Measurements from ENCODE around the gene LPP. TPM values are rescaled to one million over a fixed set of nuclear protein-coding genes. Genes with fewer than 3 reads are reported as not detected.
A peak's percentile ranks its signal among the peaks of the same experiment; 100 is the strongest.

Gene LPP
- total RNA-seq, 1 experiment from 2014 or later = 20.4 TPM

DNA sequence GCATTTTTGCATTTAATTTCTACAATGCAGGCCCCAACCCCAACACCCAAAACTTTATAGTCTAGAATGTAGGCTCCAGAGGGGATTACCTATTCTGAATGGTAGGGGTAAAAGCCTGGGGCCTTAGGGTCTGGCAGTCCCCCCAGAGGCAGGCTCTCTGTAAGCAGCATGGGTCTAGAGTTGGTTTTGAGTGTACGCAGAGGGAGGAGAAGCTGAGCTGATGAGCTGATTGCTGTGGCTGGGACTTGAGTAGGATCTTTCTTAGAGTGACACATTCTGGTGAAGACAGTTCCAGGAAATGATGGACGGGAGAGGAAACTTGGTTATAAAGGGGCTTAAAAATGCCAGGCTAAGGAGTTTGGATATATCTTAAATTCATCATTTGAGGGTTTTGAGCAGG lies 2.1 kb downstream of the LPP start:
- no peak for ATAC-seq
- BruUV-seq (replicated peaks) = no TSS peak
- Histone ChIP-seq H3K4me2 (ENCODE audit: low read length) (peak overlapping the region; percentile 25), H3F3A (ENCODE audit: low read length, unreplicated experiment) (no peaks in the 10 kb centered on the region), H3K79me2 (ENCODE audit: low read length) (peaks cover 76% of the 10 kb centered on the region), H4K20me1 (ENCODE audit: low read length) (peaks cover 17% of the 10 kb centered on the region; the same call in 1 of the 2 replicates), H3K27me3 (ENCODE audit: low read length) (no peaks in the 10 kb centered on the region), H3K4me1 (ENCODE audit: insufficient read depth, low read length) (peaks cover 29% of the 10 kb centered on the region), H2AFZ (ENCODE audit: low read length) (no peak overlapping the region), H3K4me3 (ENCODE audit: low read length) (no peak overlapping the region), H3K9me2 (replicated peaks; ENCODE audit: low read length) (no peaks in the 10 kb centered on the region), H3K27ac (ENCODE audit: low read length) (no peak overlapping the region), H3K9me3 (ENCODE audit: low read length) (no peaks in the 10 kb centered on the region), H3K36me3 (ENCODE audit: low read depth, low read length) (no peaks in the 10 kb centered on the region), H3K9ac (ENCODE audit: low read length) (no peak overlapping the region)
- ChIA-PET POLR2A (ENCODE audit: unreplicated experiment) (no interaction called here), CTCF (no interaction called here)
- DNase-seq = no peak
- intact Hi-C loops (cut with micrococcal nuclease) = no loop called here
- TF ChIP-seq EZH2 (IDR thresholded peaks at IDR 0.05; ENCODE audit: low read length, unreplicated experiment) = no peak
- TF ChIP-seq CTCF (conservative IDR thresholded peaks at IDR 0.05; ENCODE audit: low read depth, low read length) = no peak
- no peak for TF ChIP-seq EZH2phosphoT487 (IDR thresholded peaks at IDR 0.05; ENCODE audit: borderline replicate concordance, low read length)

DNA sequence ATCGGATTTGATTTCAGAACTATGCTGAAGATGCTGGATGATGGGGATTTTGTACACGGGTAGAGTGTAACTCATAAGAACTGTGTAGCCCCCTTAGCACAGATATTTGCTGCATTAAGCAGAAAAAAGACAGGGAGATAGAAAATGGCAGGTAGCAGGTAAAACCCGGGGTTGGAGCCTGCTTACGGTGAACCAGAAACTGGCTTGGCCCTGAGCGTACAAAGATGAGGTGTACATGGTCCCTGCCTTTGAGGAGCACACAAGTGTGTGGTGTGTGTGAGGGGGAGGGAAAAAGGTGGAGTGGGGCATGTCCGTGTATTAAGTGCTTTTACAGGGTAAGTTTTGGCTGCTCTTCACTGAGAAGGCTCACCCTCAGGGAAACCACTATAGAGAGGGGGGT lies 3.5 kb downstream of the LPP start:
- Histone ChIP-seq H4K20me1 (ENCODE audit: low read length) (peaks cover 17% of the 10 kb centered on the region; the same call in 1 of the 2 replicates), H3K27ac (ENCODE audit: low read length) (no peak overlapping the region), H3K9ac (ENCODE audit: low read length) (no peak overlapping the region), H3K4me3 (ENCODE audit: low read length) (no peak overlapping the region), H3K9me3 (ENCODE audit: low read length) (no peaks in the 10 kb centered on the region), H3K9me2 (replicated peaks; ENCODE audit: low read length) (no peaks in the 10 kb centered on the region), H3K36me3 (ENCODE audit: low read depth, low read length) (0 out of 2 replicates have a peak, but pooled peaks cover 2% of the 10 kb centered on the region), H2AFZ (ENCODE audit: low read length) (no peak overlapping the region), H3F3A (ENCODE audit: low read length, unreplicated experiment) (no peaks in the 10 kb centered on the region), H3K27me3 (ENCODE audit: low read length) (no peaks in the 10 kb centered on the region), H3K4me2 (ENCODE audit: low read length) (no peak overlapping the region), H3K79me2 (ENCODE audit: low read length) (peaks cover 90% of the 10 kb centered on the region), H3K4me1 (ENCODE audit: insufficient read depth, low read length) (peaks cover 25% of the 10 kb centered on the region)
- CTCF ChIA-PET = no interaction called here
- BruUV-seq (replicated peaks) = no TSS peak
- DNase-seq = no peak
- POLR2A ChIA-PET (ENCODE audit: unreplicated experiment) = no interaction called here
- intact Hi-C loops (cut with micrococcal nuclease) = no loop called here
- ATAC-seq = no peak
- TF ChIP-seq CTCF (conservative IDR thresholded peaks at IDR 0.05; ENCODE audit: low read depth, low read length) (no peak), EZH2phosphoT487 (IDR thresholded peaks at IDR 0.05; ENCODE audit: borderline replicate concordance, low read length) (no peak), EZH2 (IDR thresholded peaks at IDR 0.05; ENCODE audit: low read length, unreplicated experiment) (no peak)

DNA sequence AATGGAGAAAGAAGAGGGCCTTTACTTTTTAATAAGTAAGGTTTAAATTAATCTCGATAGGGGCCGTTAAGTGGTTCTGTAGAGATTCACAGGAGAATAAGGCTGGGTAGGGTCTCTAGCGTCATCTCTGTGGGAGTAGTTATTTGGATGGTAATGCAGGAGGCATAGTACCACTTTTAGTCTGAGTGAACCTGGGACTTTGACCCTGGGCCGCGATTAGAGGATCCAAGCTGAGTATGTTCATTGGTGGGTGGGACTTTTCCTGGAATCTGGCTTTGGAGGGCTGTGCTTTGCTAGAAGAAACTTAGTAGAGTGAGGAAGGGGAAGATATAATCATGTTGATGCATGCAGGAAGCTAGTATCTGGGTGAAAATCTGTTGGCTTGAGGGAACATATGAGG lies 4.0 kb downstream of the LPP start:
- H3K9me3 ChIP-seq (ENCODE audit: low read length) = no peaks in the 10 kb centered on the region

More for the DNA sequence above, 4.0 kb downstream of the LPP start:
- Histone ChIP-seq H3K9me2 (replicated peaks; ENCODE audit: low read length) (no peaks in the 10 kb centered on the region), H4K20me1 (ENCODE audit: low read length) (peaks cover 17% of the 10 kb centered on the region; the same call in 1 of the 2 replicates), H3K36me3 (ENCODE audit: low read depth, low read length) (0 out of 2 replicates have a peak, but pooled peaks cover 2% of the 10 kb centered on the region), H3K4me2 (ENCODE audit: low read length) (no peak overlapping the region), H3K4me1 (ENCODE audit: insufficient read depth, low read length) (peaks cover 21% of the 10 kb centered on the region), H3K79me2 (ENCODE audit: low read length) (peaks cover 95% of the 10 kb centered on the region), H3K27ac (ENCODE audit: low read length) (no peak overlapping the region), H3K27me3 (ENCODE audit: low read length) (no peaks in the 10 kb centered on the region), H2AFZ (ENCODE audit: low read length) (no peak overlapping the region), H3K9ac (ENCODE audit: low read length) (no peak overlapping the region), H3K4me3 (ENCODE audit: low read length) (no peak overlapping the region), H3F3A (ENCODE audit: low read length, unreplicated experiment) (no peaks in the 10 kb centered on the region)
- no peak for ATAC-seq
- CTCF ChIA-PET = no interaction called here
- POLR2A ChIA-PET (ENCODE audit: unreplicated experiment) = no interaction called here
- no TSS peak for BruUV-seq (replicated peaks)
- no peak for DNase-seq
- intact Hi-C loops (cut with micrococcal nuclease) = no loop called here
- TF ChIP-seq EZH2 (IDR thresholded peaks at IDR 0.05; ENCODE audit: low read length, unreplicated experiment) (no peak), CTCF (conservative IDR thresholded peaks at IDR 0.05; ENCODE audit: low read depth, low read length) (no peak), EZH2phosphoT487 (IDR thresholded peaks at IDR 0.05; ENCODE audit: borderline replicate concordance, low read length) (no peak)

Measured in PC-3 (cell line).